ENCODE measurements around the gene SLC22A14. TPM values are rescaled to one million over a fixed set of nuclear protein-coding genes. Genes with fewer than 3 reads are reported as not detected.
A peak's percentile ranks its signal among the peaks of the same experiment; 100 is the strongest.

Gene SLC22A14
- total and polyA plus RNA-seq, 9 of the 15 experiments (the other 6 are each of a cell fraction or from before 2014, with no cell fraction given) = 0.03 to 0.07 TPM; not detected in 7

DNA sequence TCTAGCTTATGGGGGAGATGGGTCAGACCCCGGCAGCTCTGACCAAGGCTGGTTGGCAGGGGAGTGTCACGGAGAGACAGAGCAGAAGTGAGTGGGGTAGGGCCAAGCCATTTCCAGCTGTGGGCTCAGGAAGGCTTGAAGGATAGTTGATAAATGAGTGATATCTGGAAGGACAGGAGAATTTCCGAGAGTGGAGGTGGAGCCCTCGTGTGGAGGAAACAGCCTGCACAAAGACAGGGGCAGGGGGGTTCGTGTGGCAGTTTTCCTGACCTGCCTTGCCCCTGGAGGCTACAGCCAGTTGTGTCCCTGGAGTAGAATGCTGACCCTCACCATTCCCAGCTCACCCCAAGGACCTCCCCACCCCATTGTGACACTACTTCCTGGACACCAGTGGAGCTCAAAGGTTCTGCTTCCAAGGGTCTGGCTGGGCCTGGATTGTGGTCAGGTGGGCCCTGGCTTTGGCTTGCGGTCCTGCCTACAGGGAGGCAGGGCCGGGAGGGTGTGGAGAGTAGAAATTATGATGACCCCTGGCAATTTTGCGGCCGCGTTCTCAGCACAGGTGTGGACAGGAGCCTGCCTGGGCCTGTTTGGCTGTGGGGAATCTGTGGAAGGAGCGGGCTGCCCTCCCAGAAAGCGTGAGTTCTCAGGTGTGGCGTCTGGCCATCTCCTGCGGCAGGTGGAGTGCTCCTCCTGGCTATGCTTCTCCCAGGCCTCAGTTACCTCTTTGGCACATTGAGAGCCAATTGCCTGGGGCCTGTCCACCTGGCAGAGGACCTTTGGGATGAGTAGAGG, at the start of gene SLC22A14 (continued):
- TF ChIP-seq ZBTB12 (CRISPR knock-in tag; IDR thresholded peaks at IDR 0.05) = no peak
- TF ChIP-seq EHMT2 (IDR thresholded peaks at IDR 0.05) = no peak
- TF ChIP-seq ASH1L (IDR thresholded peaks at IDR 0.05; ENCODE audit: borderline replicate concordance, low read depth, partially characterized antibody) = no peak
- no peak for TF ChIP-seq CEBPG (CRISPR knock-in tag; IDR thresholded peaks at IDR 0.05)
- TF ChIP-seq CEBPG (tag; conservative IDR thresholded peaks at IDR 0.05 in 1 of 2, IDR thresholded peaks at IDR 0.05 in 1 of 2) = no peak
- TF ChIP-seq RFX7 (CRISPR knock-in tag; IDR thresholded peaks at IDR 0.05) = no peak
- TF ChIP-seq ZBTB7A (IDR thresholded peaks at IDR 0.05; ENCODE audit: borderline replicate concordance, control insufficient read depth, low read depth, low read length) = peak; percentile 38; the same call in 1 of the 2 replicates
- no peak for TF ChIP-seq RCOR1 (IDR thresholded peaks at IDR 0.05; ENCODE audit: borderline replicate concordance in 1 of 2, low read depth in 2 of 2, low read length in 2 of 2)
- peak in 1 of 2 experiments; percentile 70; a peak in 3 of 4 replicates for TF ChIP-seq RAD21 (CRISPR knock-in tag; conservative IDR thresholded peaks at IDR 0.05 in 1 of 2, IDR thresholded peaks at IDR 0.05 in 1 of 2)
- TF ChIP-seq TAF7 (tag; IDR thresholded peaks at IDR 0.05) = no peak
- no peak for TF ChIP-seq ZNF695 (CRISPR knock-in tag; IDR thresholded peaks at IDR 0.05)
- TF ChIP-seq, protein P1, sequence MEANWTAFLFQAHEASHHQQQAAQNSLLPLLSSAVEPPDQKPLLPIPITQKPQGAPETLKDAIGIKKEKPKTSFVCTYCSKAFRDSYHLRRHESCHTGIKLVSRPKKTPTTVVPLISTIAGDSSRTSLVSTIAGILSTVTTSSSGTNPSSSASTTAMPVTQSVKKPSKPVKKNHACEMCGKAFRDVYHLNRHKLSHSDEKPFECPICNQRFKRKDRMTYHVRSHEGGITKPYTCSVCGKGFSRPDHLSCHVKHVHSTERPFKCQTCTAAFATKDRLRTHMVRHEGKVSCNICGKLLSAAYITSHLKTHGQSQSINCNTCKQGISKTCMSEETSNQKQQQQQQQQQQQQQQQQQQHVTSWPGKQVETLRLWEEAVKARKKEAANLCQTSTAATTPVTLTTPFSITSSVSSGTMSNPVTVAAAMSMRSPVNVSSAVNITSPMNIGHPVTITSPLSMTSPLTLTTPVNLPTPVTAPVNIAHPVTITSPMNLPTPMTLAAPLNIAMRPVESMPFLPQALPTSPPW (CRISPR knock-in tag; IDR thresholded peaks at IDR 0.05) = peak; percentile 42
- TF ChIP-seq BRD4 (IDR thresholded peaks at IDR 0.05) = no peak
- TF ChIP-seq ZFPM2 (CRISPR knock-in tag; IDR thresholded peaks at IDR 0.05) = no peak
- TF ChIP-seq, protein P2, sequence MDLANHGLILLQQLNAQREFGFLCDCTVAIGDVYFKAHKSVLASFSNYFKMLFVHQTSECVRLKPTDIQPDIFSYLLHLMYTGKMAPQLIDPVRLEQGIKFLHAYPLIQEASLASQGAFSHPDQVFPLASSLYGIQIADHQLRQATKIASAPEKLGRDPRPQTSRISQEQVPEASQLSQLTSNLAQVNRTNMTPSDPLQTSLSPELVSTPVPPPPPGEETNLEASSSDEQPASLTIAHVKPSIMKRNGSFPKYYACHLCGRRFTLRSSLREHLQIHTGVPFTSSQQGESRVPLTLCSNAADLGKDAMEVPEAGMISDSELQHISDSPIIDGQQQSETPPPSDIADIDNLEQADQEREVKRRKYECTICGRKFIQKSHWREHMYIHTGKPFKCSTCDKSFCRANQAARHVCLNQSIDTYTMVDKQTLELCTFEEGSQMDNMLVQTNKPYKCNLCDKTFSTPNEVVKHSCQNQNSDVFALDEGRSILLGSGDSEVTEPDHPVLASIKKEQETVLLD (IDR thresholded peaks at IDR 0.05) = no peak
- TF ChIP-seq CREM (IDR thresholded peaks at IDR 0.05; ENCODE audit: low read depth) = no peak
- TF ChIP-seq XRCC5 (IDR thresholded peaks at IDR 0.05; ENCODE audit: low read depth, low read length) = 0 out of 2 replicates have a peak, but pooled peaks have one; percentile 36
- TF ChIP-seq HNRNPH1 (optimal IDR thresholded peaks at IDR 0.05; ENCODE audit: low read depth, low read length) = no peak
- TF ChIP-seq ESRRB (CRISPR knock-in tag; IDR thresholded peaks at IDR 0.05; ENCODE audit: borderline replicate concordance) = no peak
- no peak for TF ChIP-seq TAF15 (IDR thresholded peaks at IDR 0.05; ENCODE audit: low read depth, low read length)
- TF ChIP-seq CREB3L1 (IDR thresholded peaks at IDR 0.05; ENCODE audit: borderline replicate concordance, low read depth) = no peak
- TF ChIP-seq TAL1 (IDR thresholded peaks at IDR 0.05) = no peak
- no peak for TF ChIP-seq BDP1 (IDR thresholded peaks at IDR 0.05; ENCODE audit: insufficient read depth, insufficient read length)

Data from K562 (cell line).